GM19397 (cell line): Measurements from ENCODE around the gene TUBB1.
"Not testable (repeated sequence)": the region's sequence is repeated elsewhere in the genome, so short reads cannot be mapped to it uniquely, and the experiment has no call there.

ENCODE experiments used
- ATAC-seq: cut with Tn5 transposase; IDR thresholded peaks from one replicate; pipeline ENCODE4 v1.9.1; 2021; ENCODE audit warnings: mild to moderate bottlenecking, moderate library complexity; ENCODE audit not compliant: unreplicated experiment

Gene TUBB1

GRCh38 chr20:59004763-59005522 lies 14.3 kb upstream of the TUBB1 start:
- peak; percentile 58 for ATAC-seq

- ATAC-seq = no peak
Observed at GRCh38 chr20:59005523-59006166, 13.6 kb upstream of the TUBB1 start.

GRCh38 chr20:59006167-59006863 lies 12.9 kb upstream of the TUBB1 start:
- no peak for ATAC-seq

DNA sequence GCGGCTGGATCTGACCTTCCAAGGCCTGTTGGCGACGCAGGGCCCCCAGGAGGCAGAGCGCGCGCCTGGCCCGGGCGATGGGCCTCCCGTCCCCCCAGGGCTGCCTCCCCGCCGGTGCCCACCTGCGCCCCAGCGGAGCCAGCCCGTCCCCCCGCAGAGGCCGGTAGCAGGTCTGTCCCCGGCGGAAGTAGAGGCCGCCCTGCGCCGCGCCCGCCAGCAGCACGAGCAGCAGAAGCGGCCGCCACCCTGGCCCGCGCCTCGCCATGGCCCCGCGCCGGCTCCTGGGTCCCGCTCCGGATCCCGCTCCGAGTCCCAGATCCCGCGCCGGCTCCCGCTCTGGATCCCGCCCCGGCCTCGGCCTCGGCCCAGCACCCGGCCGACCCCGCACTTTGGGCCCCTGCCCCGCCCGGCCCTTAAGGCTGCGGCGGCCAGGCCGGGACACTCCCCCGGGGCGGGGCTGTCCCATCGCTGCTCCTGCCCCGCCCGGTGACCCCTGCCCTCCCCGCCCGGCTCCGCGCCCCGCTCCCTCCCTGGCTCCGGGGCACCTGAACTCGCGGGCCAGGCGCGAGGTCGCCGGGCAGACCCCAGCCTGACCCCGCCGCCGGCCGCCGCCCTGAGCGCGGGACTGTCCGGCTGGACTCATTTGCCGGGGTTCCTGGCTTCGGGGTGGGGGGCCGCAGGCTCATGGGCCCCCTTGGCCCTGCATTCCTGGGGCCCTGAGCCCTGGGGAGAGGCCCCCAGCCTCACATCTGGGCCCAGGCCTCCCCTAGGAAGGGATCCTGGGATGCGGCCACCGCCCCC lies 12.2 kb upstream of the TUBB1 start, which contains the start of gene CTSZ:
TSS of gene CTSZ (minus strand) at position 391 of the 801 bp plus-strand sequence. CDS start at position 265, 126 bp downstream.
- ATAC-seq = peak; percentile 25

DNA sequence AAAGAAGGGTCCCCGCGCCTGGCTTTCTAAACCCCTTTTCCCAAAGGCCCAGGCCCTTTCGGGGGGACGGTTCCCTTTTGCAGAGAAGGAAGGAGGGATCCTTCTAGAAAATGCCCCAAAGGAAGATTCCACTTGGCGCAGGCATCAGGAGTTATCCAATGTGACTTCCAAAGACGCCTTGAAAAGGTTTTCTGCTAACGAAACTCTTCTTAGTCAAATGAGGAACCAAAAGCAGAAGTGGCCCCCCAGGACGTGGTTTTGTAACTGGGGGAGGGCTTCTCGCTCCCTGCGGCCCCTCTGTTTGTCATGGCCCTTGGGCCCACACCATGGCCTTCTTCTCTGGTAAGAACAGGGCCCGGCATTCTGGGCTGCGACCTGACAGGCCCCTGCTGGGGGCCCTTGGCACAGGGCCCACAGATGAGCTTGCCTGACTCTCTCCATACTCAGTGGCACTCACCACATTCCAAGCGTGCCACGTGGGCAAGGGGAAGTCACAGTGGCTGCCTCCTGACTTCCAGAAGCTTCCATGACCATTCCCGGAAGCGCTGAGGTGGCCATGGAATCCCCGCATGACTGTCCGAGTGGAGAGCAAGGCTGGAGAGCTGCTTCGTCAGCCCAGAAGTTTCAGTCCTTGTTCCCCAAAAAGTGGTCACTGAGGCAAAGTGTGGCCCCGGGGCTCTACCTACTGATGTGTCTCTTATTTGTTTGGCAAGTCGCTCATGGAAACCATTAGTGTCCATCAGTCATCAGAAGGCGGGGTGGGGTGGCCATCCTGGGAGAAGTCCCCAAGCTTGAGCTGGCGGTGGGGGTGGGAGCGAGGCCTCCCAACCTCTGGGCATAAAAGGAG lies 11.3 kb upstream of the TUBB1 start:
- peak; percentile 35 for ATAC-seq

GRCh38 chr20:59008715-59009336 lies 10.4 kb upstream of the TUBB1 start:
- ATAC-seq = no peak

- ATAC-seq = no peak
Observed at GRCh38 chr20:59010321-59010994, 8.8 kb upstream of the TUBB1 start.

GRCh38 chr20:59010995-59011873 lies 8.0 kb upstream of the TUBB1 start:
- no peak for ATAC-seq

DNA sequence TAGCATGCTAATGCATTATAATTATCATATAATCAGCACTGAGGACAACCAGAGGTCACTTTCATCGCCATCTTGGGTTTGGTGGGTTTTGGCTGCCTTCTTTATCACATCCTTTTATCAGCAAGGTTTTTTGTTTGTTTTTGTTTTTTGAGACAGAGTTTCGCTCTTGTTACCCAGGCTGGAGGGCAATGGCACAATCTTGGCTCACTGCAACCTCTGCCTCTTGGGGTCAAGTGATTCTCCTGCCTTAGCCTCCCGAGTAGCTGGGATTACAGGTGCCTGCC lies 7.4 kb upstream of the TUBB1 start:
- ATAC-seq = not testable (repeated sequence)

- no peak for ATAC-seq
Observed at GRCh38 chr20:59013031-59013951, 5.9 kb upstream of the TUBB1 start.

DNA sequence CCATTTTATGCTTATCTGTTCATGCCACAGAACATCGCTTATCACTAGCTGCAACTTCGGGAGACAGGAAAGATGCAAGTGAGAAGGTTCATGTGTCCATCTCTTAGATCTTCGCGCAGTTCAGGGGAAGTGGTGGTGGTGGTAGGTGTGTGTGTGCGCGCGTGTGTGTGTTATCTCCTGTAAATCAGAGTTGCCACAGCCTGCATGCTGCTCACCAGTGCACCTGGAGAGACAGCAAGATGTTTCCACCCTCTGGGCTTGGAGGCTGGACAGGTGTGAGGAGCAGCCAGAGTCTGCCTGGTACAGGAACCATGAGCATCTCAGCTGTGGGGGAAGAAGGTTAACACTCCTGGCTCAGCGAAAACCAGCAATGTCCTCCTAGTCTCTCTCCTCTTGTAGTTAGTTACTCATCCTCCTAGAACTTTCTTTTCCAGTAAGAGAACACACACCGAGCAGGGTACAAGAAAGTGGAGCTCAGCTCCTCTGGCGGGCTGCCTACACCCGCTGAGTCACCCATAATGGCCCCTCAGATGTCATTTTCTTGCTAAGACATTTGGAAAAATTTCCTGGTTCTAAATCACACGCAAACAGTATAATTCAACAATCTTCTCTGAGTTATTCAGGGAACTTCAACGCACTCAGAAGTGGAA lies 5.1 kb upstream of the TUBB1 start:
- no peak for ATAC-seq

DNA sequence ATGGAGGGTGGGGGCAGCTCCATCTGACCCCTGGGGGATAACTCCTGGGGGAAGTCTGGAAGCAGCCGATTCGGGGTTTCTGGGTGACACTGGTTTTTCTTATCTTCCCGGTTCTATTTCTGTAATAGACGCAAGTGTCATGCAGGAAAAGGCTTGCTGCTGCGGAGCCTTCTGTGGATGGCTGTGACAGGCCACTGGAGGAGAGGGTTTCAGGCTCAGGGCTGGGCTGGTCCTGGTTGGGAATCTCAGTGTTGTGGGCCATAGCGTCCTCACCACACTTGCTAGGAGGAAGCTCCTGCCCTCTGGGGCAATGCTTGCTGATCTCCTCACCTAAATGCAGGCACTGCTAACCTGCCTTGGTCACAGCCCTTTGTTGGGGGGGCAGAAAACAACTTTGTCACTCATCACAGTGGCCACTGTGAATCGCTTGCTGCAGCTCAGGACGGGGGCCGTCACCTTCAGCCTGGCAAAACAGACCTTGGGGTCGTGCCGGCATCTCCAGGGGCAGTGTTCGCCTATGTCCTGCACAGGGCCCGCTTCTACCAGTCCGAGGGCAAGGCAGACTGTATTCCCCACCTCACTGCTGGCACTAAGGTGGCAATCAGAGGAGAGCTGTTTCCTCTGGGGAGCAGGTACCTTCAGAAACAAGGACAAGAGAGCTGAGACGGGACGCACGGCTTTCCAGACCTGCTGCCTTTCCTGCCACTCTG lies 4.4 kb upstream of the TUBB1 start:
- no peak for ATAC-seq

GRCh38 chr20:59015411-59015810 lies 3.8 kb upstream of the TUBB1 start:
- no peak for ATAC-seq

GRCh38 chr20:59015812-59016711 lies 3.2 kb upstream of the TUBB1 start:
- no peak for ATAC-seq
